ENCODE results near the gene BEND7.
"Not testable (repeated sequence)": the region's sequence is repeated elsewhere in the genome, so short reads cannot be mapped to it uniquely, and the experiment has no call there.

- not testable (repeated sequence) for TF ChIP-seq CTCF (IDR thresholded peaks at IDR 0.05); POLR2AphosphoS5 (IDR thresholded peaks at IDR 0.05); POLR2A (IDR thresholded peaks at IDR 0.05; ENCODE audit: low read depth); EP300 (IDR thresholded peaks at IDR 0.05)
Measured at GRCh38 chr10:13427943-13428342, 100.9 kb downstream of the BEND7 start.
